ENCODE results near the gene DFFB.

DFFB gene

DNA sequence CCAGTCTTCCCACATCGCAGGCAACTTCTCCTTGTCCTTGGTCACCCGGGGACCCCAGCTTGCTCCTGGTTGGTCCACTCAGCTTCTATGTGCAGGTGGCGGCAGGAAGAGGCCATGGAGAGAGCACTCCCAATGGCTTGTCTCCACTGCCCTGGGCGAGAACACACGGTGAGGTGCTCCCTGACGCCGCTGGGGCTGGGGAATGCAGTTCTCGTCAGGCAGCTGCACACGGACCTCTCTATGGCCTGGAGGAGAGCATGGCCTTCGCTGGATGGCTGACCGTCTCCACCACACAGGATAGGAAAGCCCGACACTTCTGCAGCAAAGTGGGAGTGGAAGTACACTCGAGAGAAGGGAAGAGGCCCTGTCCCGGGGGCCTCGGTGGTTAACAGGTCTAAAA lies 31.0 kb downstream of the DFFB start:
- H3K23ac ChIP-seq (ENCODE audit: low read depth, low read length, poor library complexity), result no peak overlapping the region
- no peak overlapping the region for H3K18ac ChIP-seq (ENCODE audit: low read length)
- no peak overlapping the region for H4K91ac ChIP-seq (ENCODE audit: low read depth, low read length, poor library complexity)
- H3K27me3 ChIP-seq (ENCODE audit: control insufficient read depth in 3 of 3, insufficient read depth in 3 of 3, low read depth in 1 of 3, low read length in 3 of 3), result no peaks in the 10 kb centered on the region
- H3K36me3 ChIP-seq (replicated peaks in 1 of 2; ENCODE audit: control insufficient read depth in 2 of 2, insufficient read depth in 2 of 2, low read length in 2 of 2), result peaks cover 24 to 74% of the 10 kb centered on the region in 2 donors
- H3K27ac ChIP-seq (replicated peaks; ENCODE audit: low read length), result no peak overlapping the region
- H2AK5ac ChIP-seq (ENCODE audit: low read depth, low read length), result no peak overlapping the region
- H3K9ac ChIP-seq (ENCODE audit: low read depth, low read length, poor library complexity), result peak overlapping the region; percentile 50
- no peak overlapping the region for H4K8ac ChIP-seq (ENCODE audit: low read depth, low read length)
- no peaks in the 10 kb centered on the region for H3K79me1 ChIP-seq (ENCODE audit: low read depth, low read length)
- H3K14ac ChIP-seq (ENCODE audit: low read length), result no peak overlapping the region
- H2BK15ac ChIP-seq (ENCODE audit: low read length), result no peak overlapping the region
- no peak overlapping the region for H3K4ac ChIP-seq (ENCODE audit: low read length)
- H3K4me1 ChIP-seq (ENCODE audit: control insufficient read depth in 2 of 2, insufficient read depth in 1 of 2, low read depth in 1 of 2, low read length in 2 of 2), result no peaks in the 10 kb centered on the region
- no peak overlapping the region for H2BK12ac ChIP-seq (ENCODE audit: low read length)
- WGBS, 2 donors (ENCODE audit: extremely low coverage in 2 of 2, insufficient read length in 2 of 2, insufficient replicate concordance in 1 of 2), result no CpG with 5 or more reads among the region's 15 CpGs
- H2BK5ac ChIP-seq (ENCODE audit: low read length), result no peak overlapping the region
- no peaks in the 10 kb centered on the region for H3K9me3 ChIP-seq (replicated peaks in 1 of 2; ENCODE audit: control insufficient read depth in 2 of 2, insufficient read depth in 1 of 2, low read depth in 1 of 2, low read length in 2 of 2)
- H2AFZ ChIP-seq (ENCODE audit: low read length), result no peak overlapping the region
- no peak overlapping the region for H3K4me3 ChIP-seq (ENCODE audit: low read length in 2 of 2)
- no peak for DNase-seq (ENCODE audit: low spot score)
- no peak overlapping the region for H3K4me2 ChIP-seq (ENCODE audit: insufficient read depth, low read length, poor library complexity, severe bottlenecking)
- H2BK120ac ChIP-seq (ENCODE audit: low read depth, low read length), result no peak overlapping the region

DNA sequence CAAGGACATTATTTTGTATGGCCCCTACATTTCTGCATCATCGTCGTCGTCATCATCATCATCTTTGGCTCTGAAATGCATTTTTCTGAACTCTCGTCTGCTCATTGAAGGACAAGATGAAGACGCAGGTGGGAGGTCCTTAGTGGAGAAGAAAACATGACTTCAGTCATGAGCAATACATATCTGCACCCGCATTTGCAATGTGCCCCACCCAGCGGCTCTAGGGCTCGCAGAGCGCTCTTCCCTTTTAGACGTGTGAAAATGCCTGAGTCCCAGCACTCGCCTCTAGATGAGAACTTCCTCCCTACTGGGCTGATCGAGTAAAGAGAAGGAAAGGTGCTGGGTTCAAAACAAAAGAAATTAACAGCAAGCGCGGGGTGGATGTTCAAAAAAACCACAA lies 32.7 kb downstream of the DFFB start:
- H3K4me2 ChIP-seq (ENCODE audit: insufficient read depth, low read length, poor library complexity, severe bottlenecking), result no peak overlapping the region
- no peak overlapping the region for H2BK120ac ChIP-seq (ENCODE audit: low read depth, low read length)
- no peaks in the 10 kb centered on the region for H3K4me1 ChIP-seq (ENCODE audit: control insufficient read depth in 2 of 2, insufficient read depth in 1 of 2, low read depth in 1 of 2, low read length in 2 of 2)
- no peak overlapping the region for H3K4ac ChIP-seq (ENCODE audit: low read length)
- no CpG with 5 or more reads among the region's 14 CpGs for WGBS, 2 donors (ENCODE audit: extremely low coverage in 2 of 2, insufficient read length in 2 of 2, insufficient replicate concordance in 1 of 2)
- H3K9ac ChIP-seq (ENCODE audit: low read depth, low read length, poor library complexity), result no peak overlapping the region
- no peak overlapping the region for H3K27ac ChIP-seq (replicated peaks; ENCODE audit: low read length)
- H2BK15ac ChIP-seq (ENCODE audit: low read length), result no peak overlapping the region
- no peak overlapping the region for H2AK5ac ChIP-seq (ENCODE audit: low read depth, low read length)
- H2AFZ ChIP-seq (ENCODE audit: low read length), result no peak overlapping the region
- H3K14ac ChIP-seq (ENCODE audit: low read length), result no peak overlapping the region
- H4K8ac ChIP-seq (ENCODE audit: low read depth, low read length), result no peak overlapping the region
- no peaks in the 10 kb centered on the region for H3K9me3 ChIP-seq (replicated peaks in 1 of 2; ENCODE audit: control insufficient read depth in 2 of 2, insufficient read depth in 1 of 2, low read depth in 1 of 2, low read length in 2 of 2)
- H3K36me3 ChIP-seq (replicated peaks in 1 of 2; ENCODE audit: control insufficient read depth in 2 of 2, insufficient read depth in 2 of 2, low read length in 2 of 2), result peaks cover 26 to 77% of the 10 kb centered on the region in 2 donors
- H2BK12ac ChIP-seq (ENCODE audit: low read length), result no peak overlapping the region
- DNase-seq (ENCODE audit: low spot score), result no peak
- no peak overlapping the region for H4K91ac ChIP-seq (ENCODE audit: low read depth, low read length, poor library complexity)
- no peak overlapping the region for H3K4me3 ChIP-seq (ENCODE audit: low read length in 2 of 2)
- no peaks in the 10 kb centered on the region for H3K27me3 ChIP-seq (ENCODE audit: control insufficient read depth in 3 of 3, insufficient read depth in 3 of 3, low read depth in 1 of 3, low read length in 3 of 3)
- no peak overlapping the region for H3K18ac ChIP-seq (ENCODE audit: low read length)
- H2BK5ac ChIP-seq (ENCODE audit: low read length), result no peak overlapping the region
- H3K79me1 ChIP-seq (ENCODE audit: low read depth, low read length), result peaks cover 3% of the 10 kb centered on the region
- no peak overlapping the region for H3K23ac ChIP-seq (ENCODE audit: low read depth, low read length, poor library complexity)

DNA sequence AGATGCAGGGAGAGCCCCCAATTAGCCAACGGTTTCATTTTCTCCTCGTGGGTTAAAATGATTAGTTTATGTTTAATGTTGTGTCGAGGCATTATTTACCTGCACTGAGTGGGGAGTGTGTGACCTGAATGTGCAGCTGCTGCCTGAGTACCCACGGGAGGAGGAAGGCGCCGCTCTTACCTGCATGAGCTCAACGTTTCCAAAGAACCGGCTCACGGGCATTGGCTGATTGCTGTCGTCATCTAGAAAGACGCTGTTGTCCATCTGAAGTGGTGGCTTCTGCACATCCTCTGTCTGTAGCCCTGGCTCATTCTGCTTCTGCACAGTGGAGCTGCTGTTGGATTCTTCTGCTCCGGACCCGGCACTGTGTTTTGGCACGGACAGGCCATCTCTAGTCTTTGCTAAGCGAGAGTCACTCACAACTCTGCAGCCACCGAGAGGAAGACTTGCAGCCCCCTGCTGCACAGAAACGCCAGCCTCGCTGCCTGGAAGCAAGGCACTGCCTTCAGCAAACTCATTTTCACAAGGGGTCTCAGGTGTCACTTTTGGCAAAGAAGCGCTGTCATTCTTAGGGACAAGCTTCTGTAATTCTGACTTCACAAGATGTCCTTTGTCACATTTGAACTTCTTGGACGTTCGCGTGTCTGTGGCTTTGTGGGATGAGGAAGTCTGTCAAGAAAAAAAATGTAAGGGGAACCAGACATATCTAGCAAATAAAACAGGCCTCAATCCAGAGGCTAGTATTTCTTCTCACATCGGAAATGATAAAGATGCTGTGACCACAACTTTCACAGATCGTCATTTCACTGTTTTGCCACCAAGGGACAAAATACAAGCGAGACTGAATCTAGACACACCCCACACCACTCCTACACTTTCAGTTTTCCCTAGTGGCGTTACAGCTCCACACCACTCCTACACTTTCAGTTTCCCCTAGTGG lies 33.4 kb downstream of the DFFB start:
- peak overlapping the region; percentile 7 for H4K91ac ChIP-seq (ENCODE audit: low read depth, low read length, poor library complexity)
- peaks cover 28 to 79% of the 10 kb centered on the region in 2 donors for H3K36me3 ChIP-seq (replicated peaks in 1 of 2; ENCODE audit: control insufficient read depth in 2 of 2, insufficient read depth in 2 of 2, low read length in 2 of 2)
- H3K9ac ChIP-seq (ENCODE audit: low read depth, low read length, poor library complexity), result no peak overlapping the region
- H3K4ac ChIP-seq (ENCODE audit: low read length), result no peak overlapping the region
- H2BK15ac ChIP-seq (ENCODE audit: low read length), result no peak overlapping the region
- no peak overlapping the region for H2AFZ ChIP-seq (ENCODE audit: low read length)
- H3K4me1 ChIP-seq (ENCODE audit: control insufficient read depth in 2 of 2, insufficient read depth in 1 of 2, low read depth in 1 of 2, low read length in 2 of 2), result no peaks in the 10 kb centered on the region
- no peak overlapping the region for H3K4me2 ChIP-seq (ENCODE audit: insufficient read depth, low read length, poor library complexity, severe bottlenecking)
- no peaks in the 10 kb centered on the region for H3K27me3 ChIP-seq (ENCODE audit: control insufficient read depth in 3 of 3, insufficient read depth in 3 of 3, low read depth in 1 of 3, low read length in 3 of 3)
- no CpG with 5 or more reads among the region's 26 CpGs for WGBS, 2 donors (ENCODE audit: extremely low coverage in 2 of 2, insufficient read length in 2 of 2, insufficient replicate concordance in 1 of 2)
- no peak overlapping the region for H3K14ac ChIP-seq (ENCODE audit: low read length)
- H2AK5ac ChIP-seq (ENCODE audit: low read depth, low read length), result no peak overlapping the region
- no peak overlapping the region for H2BK12ac ChIP-seq (ENCODE audit: low read length)
- H2BK5ac ChIP-seq (ENCODE audit: low read length), result no peak overlapping the region
- no peaks in the 10 kb centered on the region for H3K9me3 ChIP-seq (replicated peaks in 1 of 2; ENCODE audit: control insufficient read depth in 2 of 2, insufficient read depth in 1 of 2, low read depth in 1 of 2, low read length in 2 of 2)
- no peak overlapping the region for H4K8ac ChIP-seq (ENCODE audit: low read depth, low read length)
- no peak overlapping the region for H3K18ac ChIP-seq (ENCODE audit: low read length)
- no peak for DNase-seq (ENCODE audit: low spot score)
- peaks cover 7% of the 10 kb centered on the region for H3K79me1 ChIP-seq (ENCODE audit: low read depth, low read length)
- no peak overlapping the region for H3K27ac ChIP-seq (replicated peaks; ENCODE audit: low read length)
- H2BK120ac ChIP-seq (ENCODE audit: low read depth, low read length), result no peak overlapping the region
- H3K23ac ChIP-seq (ENCODE audit: low read depth, low read length, poor library complexity), result peak overlapping the region; percentile 25
- H3K4me3 ChIP-seq (ENCODE audit: low read length in 2 of 2), result no peak overlapping the region

DNA sequence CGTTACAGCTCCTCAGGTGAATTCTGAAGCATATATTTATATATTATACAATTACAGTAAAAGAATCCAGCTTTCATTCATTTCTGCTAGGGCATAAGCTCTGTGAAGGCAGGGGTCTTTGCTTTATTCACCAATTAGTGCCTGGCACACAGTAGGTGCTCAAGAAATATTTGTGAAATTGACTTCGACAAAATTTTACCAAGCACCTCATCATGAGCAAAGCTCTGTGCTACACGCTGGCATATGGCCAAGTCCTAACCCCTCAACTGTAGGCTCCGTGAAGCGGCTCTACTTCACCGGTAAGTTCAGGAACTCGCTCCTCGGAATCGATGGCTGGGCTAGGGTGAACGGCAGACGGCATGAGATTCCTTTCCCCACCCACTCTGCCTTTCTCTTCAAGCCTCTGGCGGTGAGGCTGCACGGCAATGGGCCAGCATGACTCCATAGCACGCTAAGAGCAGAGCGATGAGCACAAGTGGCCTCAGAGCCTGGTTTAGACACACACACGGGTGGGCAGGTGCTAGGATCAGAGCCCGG lies 34.1 kb downstream of the DFFB start:
- H4K8ac ChIP-seq (ENCODE audit: low read depth, low read length), result no peak overlapping the region
- H3K9me3 ChIP-seq (replicated peaks in 1 of 2; ENCODE audit: control insufficient read depth in 2 of 2, insufficient read depth in 1 of 2, low read depth in 1 of 2, low read length in 2 of 2), result no peaks in the 10 kb centered on the region
- no peak overlapping the region for H3K14ac ChIP-seq (ENCODE audit: low read length)
- H3K4me2 ChIP-seq (ENCODE audit: insufficient read depth, low read length, poor library complexity, severe bottlenecking), result no peak overlapping the region
- no peak overlapping the region for H2AFZ ChIP-seq (ENCODE audit: low read length)
- H3K4me1 ChIP-seq (ENCODE audit: control insufficient read depth in 2 of 2, insufficient read depth in 1 of 2, low read depth in 1 of 2, low read length in 2 of 2), result no peaks in the 10 kb centered on the region
- no peak overlapping the region for H4K91ac ChIP-seq (ENCODE audit: low read depth, low read length, poor library complexity)
- H3K4me3 ChIP-seq (ENCODE audit: low read length in 2 of 2), result no peak overlapping the region
- no peak overlapping the region for H3K18ac ChIP-seq (ENCODE audit: low read length)
- peaks cover 9% of the 10 kb centered on the region for H3K79me1 ChIP-seq (ENCODE audit: low read depth, low read length)
- peaks cover 30 to 79% of the 10 kb centered on the region in 2 donors for H3K36me3 ChIP-seq (replicated peaks in 1 of 2; ENCODE audit: control insufficient read depth in 2 of 2, insufficient read depth in 2 of 2, low read length in 2 of 2)
- H2BK5ac ChIP-seq (ENCODE audit: low read length), result no peak overlapping the region
- no peaks in the 10 kb centered on the region for H3K27me3 ChIP-seq (ENCODE audit: control insufficient read depth in 3 of 3, insufficient read depth in 3 of 3, low read depth in 1 of 3, low read length in 3 of 3)
- H2BK15ac ChIP-seq (ENCODE audit: low read length), result no peak overlapping the region
- no peak overlapping the region for H3K23ac ChIP-seq (ENCODE audit: low read depth, low read length, poor library complexity)
- no peak overlapping the region for H3K9ac ChIP-seq (ENCODE audit: low read depth, low read length, poor library complexity)
- no peak overlapping the region for H2BK120ac ChIP-seq (ENCODE audit: low read depth, low read length)
- no peak for DNase-seq (ENCODE audit: low spot score)
- no CpG with 5 or more reads among the region's 17 CpGs for WGBS, 2 donors (ENCODE audit: extremely low coverage in 2 of 2, insufficient read length in 2 of 2, insufficient replicate concordance in 1 of 2)
- H2BK12ac ChIP-seq (ENCODE audit: low read length), result no peak overlapping the region
- H2AK5ac ChIP-seq (ENCODE audit: low read depth, low read length), result no peak overlapping the region
- H3K27ac ChIP-seq (replicated peaks; ENCODE audit: low read length), result no peak overlapping the region
- no peak overlapping the region for H3K4ac ChIP-seq (ENCODE audit: low read length)

Data from neuronal stem cell (in vitro differentiated cells).